ENCODE data around the gene UTP4. TPM values are rescaled to one million over a fixed set of nuclear protein-coding genes. Genes with fewer than 3 reads are reported as not detected.
"Not testable (repeated sequence)": the region's sequence is repeated elsewhere in the genome, so short reads cannot be mapped to it uniquely, and the experiment has no call there.

UTP4 gene
- polyA plus RNA-seq, 1 donor = 37.2 TPM

DNA sequence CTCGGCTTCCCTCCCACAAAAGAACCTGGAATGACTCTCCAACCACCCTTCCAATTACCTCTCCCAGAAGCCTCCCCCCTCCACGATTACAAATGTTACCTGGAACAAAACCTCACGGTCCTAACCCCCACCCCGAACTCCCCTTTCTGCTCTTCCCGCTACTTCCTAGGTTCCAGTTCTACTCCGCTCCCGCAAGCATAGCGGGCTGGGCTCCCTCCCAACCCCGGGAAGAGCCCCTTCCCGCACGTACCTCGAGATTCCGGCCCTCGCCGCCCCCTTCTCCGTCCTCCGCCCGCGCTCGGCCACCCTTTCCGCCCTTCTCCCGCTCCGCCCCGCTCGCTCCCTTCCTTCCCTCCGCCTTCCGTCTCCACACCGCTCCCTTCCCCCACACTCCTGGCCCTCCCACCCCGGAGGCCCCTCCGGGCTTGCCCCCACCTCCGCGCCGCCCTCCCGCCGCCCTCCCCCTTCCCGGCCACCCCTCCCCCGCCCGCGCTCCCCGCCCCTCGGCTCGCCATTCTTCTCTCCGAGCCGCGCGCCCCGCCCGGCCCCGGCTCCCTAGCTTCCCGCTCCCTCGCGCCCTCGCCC, 518 bp upstream of the UTP4 start:
- peak; percentile 85 for DNase-seq

- no peak for DNase-seq
Observed at GRCh38 chr16:69133373-69133954, 1.0 kb downstream of the UTP4 start.

DNA sequence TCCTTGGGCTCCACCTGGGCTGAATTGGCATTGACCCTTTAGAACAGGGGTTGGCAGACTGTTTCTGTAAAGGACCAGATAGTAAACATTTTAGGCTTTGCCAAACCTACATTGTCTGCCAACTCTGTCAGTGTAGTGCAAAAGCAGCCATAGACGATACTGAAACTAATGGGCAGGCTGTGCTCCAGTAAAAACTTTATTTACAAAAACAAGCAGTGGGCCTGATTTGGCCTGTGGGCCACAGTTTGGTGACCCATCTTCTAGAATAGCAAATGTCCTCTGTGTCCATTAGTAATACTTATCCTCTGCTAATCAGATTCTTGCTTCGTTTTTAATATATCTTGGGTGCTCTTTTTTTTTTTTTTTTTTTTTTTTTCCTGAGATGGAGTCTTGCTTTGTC, 6.2 kb downstream of the UTP4 start:
- no peak for DNase-seq

- DNase-seq = not testable (repeated sequence)
Observed at GRCh38 chr16:69139464-69139863, 7.0 kb downstream of the UTP4 start.

GRCh38 chr16:69141014-69141413, 8.6 kb downstream of the UTP4 start:
- DNase-seq = no peak

DNA sequence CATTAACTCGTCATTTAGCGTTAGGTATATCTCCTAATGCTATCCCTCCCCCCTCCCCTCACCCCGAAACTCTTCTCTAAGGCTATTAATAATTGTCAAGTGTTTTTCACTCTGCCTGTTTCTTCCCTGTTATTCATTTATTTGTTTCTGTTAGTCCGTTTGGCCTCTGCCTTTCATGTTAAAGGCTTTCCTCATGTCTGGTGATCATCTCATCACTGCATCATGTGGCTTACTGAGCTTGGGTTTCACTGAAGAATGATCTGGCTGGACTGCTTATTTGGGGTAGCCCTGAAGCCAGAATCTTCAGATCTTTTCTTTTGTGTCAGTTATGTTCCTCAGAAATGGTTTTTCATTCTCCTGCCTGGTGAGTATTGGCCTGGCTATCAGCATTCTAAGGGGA, 9.5 kb downstream of the UTP4 start:
- DNase-seq = no peak

GRCh38 chr16:69143116-69143515, 10.7 kb downstream of the UTP4 start:
- DNase-seq = no peak

DNA sequence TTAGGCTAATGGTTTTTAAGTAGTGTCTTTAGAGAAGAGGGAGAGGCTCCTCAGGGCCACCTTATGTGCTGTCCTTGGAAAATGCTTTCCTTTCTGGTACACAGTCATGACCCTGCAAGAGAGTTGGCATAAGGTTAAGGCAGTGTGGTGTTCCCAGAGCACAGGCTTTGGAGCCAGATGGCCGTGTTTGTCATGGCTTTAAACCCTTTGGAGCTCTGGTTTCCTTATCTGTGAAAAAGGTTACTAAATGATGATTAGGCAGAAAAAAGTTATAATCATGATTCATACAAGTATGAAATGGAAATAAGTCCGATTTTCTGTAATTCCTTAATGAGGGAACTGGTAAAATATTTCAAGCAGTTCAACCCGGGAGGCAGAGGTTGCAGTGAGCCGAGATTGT, 13.2 kb downstream of the UTP4 start:
- DNase-seq = no peak

DNA sequence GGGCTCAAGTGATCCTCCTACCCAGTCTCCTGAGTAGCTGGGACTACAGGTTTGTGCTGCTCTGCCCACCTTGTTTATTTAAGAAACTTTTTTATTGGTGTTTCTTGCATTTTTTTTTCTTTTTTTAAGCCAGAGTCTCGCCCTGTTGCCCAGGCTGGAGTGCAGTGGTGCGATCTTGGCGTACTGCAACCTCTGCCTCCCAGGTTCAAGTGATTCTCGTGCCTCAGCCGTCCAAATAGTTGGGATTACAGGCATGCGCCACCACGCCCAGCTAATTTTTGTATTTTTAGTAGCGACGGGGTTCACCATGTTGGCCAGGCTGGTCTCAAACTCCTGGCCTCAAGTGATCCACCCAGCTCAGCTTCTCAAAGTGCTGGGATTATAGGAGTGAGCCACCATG, 17.2 kb downstream of the UTP4 start:
- not testable (repeated sequence) for DNase-seq

DNA sequence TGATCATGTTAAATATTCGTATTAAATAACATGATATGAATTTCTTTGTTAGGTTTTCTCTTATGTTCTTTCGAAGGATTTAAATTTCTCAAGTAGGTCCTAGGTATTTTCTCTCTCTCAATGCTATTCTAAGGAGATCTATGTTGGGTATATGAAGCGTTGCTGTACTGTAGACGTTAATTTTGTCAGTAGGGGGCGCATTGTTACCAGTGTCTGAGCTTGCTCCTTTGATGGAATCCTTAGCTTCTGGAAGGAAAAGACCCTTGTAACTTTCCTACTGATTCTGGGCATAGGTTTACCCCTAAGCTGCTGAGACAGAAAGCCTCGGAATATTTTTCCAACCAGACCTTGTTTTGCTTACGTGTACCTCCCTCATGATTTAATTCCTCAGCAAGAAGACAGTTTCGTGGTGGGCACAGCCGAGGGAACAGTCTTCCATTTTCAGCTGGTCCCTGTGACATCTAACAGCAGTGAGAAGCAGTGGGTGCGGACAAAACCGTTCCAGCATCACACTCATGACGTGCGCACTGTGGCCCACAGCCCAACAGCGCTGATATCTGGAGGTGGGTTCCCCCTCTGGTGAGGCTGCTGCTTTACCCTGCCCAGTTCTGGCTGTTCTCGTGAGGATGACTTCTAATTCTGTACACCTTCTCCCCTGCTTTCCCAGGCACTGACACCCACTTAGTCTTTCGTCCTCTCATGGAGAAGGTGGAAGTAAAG, 17.9 kb downstream of the UTP4 start:
- DNase-seq = peak; percentile 88

GRCh38 chr16:69157196-69157595, 24.7 kb downstream of the UTP4 start:
- no peak for DNase-seq

GRCh38 chr16:69160192-69160591, 27.7 kb downstream of the UTP4 start:
- DNase-seq = no peak

GRCh38 chr16:69165584-69165983, 33.1 kb downstream of the UTP4 start:
- DNase-seq = no peak

- no peak for DNase-seq
Observed at GRCh38 chr16:69166221-69166833, 33.9 kb downstream of the UTP4 start.

GRCh38 chr16:69166946-69167930, 34.8 kb downstream of the UTP4 start:
- DNase-seq = no peak

GRCh38 chr16:69169051-69169450, 36.6 kb downstream of the UTP4 start:
- no peak for DNase-seq

GRCh38 chr16:69169607-69170352, 37.3 kb downstream of the UTP4 start:
- DNase-seq = no peak

- DNase-seq = peak; percentile 71
Observed at GRCh38 chr16:69171325-69172084, 39.1 kb downstream of the UTP4 start.

GRCh38 chr16:69176033-69176800, 43.8 kb downstream of the UTP4 start:
- peak; percentile 45 for DNase-seq

Data from hindlimb muscle (tissue), 1 donor.